Measurements from ENCODE around the gene TPK1.

- TF ChIP-seq EZH2 (IDR thresholded peaks at IDR 0.05; ENCODE audit: low read length, missing control alignments) (no peak), CTCF (conservative IDR thresholded peaks at IDR 0.05 in 1 of 2, IDR thresholded peaks at IDR 0.05 in 1 of 2; ENCODE audit: low read depth in 1 of 2, low read length in 2 of 2) (no peak)
Measured at GRCh38 chr7:144709066-144709465, 126.8 kb downstream of the TPK1 start.
